Measurements from ENCODE around the gene KCMF1.
"Not testable (repeated sequence)": the region's sequence is repeated elsewhere in the genome, so short reads cannot be mapped to it uniquely, and the experiment has no call there.

The KCMF1 gene

GRCh38 chr2:84942166-84942565, 28.8 kb upstream of the KCMF1 start:
- Histone ChIP-seq H3K36me3 (ENCODE audit: control insufficient read depth, insufficient read depth, low read length) (no peaks in the 10 kb centered on the region), H3K9ac (ENCODE audit: low read length) (no peak overlapping the region), H3K27me3 (ENCODE audit: control insufficient read depth, insufficient read depth, low read length) (no peaks in the 10 kb centered on the region), H3K27ac (ENCODE audit: low read depth, low read length) (no peak overlapping the region), H3K4me3 (ENCODE audit: low read length) (no peak overlapping the region), H3K4me1 (ENCODE audit: control insufficient read depth, insufficient read depth, low read length) (no peaks in the 10 kb centered on the region)

GRCh38 chr2:84942964-84943421, 28.0 kb upstream of the KCMF1 start:
- Histone ChIP-seq H3K9ac (ENCODE audit: low read length) (no peak overlapping the region), H3K27ac (ENCODE audit: low read depth, low read length) (no peak overlapping the region), H3K27me3 (ENCODE audit: control insufficient read depth, insufficient read depth, low read length) (no peaks in the 10 kb centered on the region), H3K4me1 (ENCODE audit: control insufficient read depth, insufficient read depth, low read length) (no peaks in the 10 kb centered on the region), H3K36me3 (ENCODE audit: control insufficient read depth, insufficient read depth, low read length) (no peaks in the 10 kb centered on the region), H3K4me3 (ENCODE audit: low read length) (no peak overlapping the region)

- Histone ChIP-seq H3K4me1 (ENCODE audit: control insufficient read depth, insufficient read depth, low read length) (no peaks in the 10 kb centered on the region), H3K9ac (ENCODE audit: low read length) (no peak overlapping the region), H3K4me3 (ENCODE audit: low read length) (no peak overlapping the region), H3K27me3 (ENCODE audit: control insufficient read depth, insufficient read depth, low read length) (no peaks in the 10 kb centered on the region), H3K36me3 (ENCODE audit: control insufficient read depth, insufficient read depth, low read length) (no peaks in the 10 kb centered on the region), H3K27ac (ENCODE audit: low read depth, low read length) (no peak overlapping the region)
Observed at GRCh38 chr2:84944295-84944909, 26.6 kb upstream of the KCMF1 start.

- H3K27ac ChIP-seq (ENCODE audit: low read depth, low read length); H3K9ac ChIP-seq (ENCODE audit: low read length); H3K27me3 ChIP-seq (ENCODE audit: control insufficient read depth, insufficient read depth, low read length); H3K4me1 ChIP-seq (ENCODE audit: control insufficient read depth, insufficient read depth, low read length); H3K4me3 ChIP-seq (ENCODE audit: low read length); H3K36me3 ChIP-seq (ENCODE audit: control insufficient read depth, insufficient read depth, low read length): not testable (repeated sequence)
Observed at GRCh38 chr2:84945838-84946203, 25.1 kb upstream of the KCMF1 start.

- Histone ChIP-seq H3K27ac (ENCODE audit: low read depth, low read length) (no peak overlapping the region), H3K4me1 (ENCODE audit: control insufficient read depth, insufficient read depth, low read length) (no peaks in the 10 kb centered on the region), H3K36me3 (ENCODE audit: control insufficient read depth, insufficient read depth, low read length) (no peaks in the 10 kb centered on the region), H3K27me3 (ENCODE audit: control insufficient read depth, insufficient read depth, low read length) (no peaks in the 10 kb centered on the region), H3K4me3 (ENCODE audit: low read length) (no peak overlapping the region), H3K9ac (ENCODE audit: low read length) (peak overlapping the region; percentile 41)
Observed at GRCh38 chr2:84946204-84947009, 24.6 kb upstream of the KCMF1 start.

- Histone ChIP-seq H3K4me1 (ENCODE audit: control insufficient read depth, insufficient read depth, low read length) (no peaks in the 10 kb centered on the region), H3K27me3 (ENCODE audit: control insufficient read depth, insufficient read depth, low read length) (no peaks in the 10 kb centered on the region), H3K27ac (ENCODE audit: low read depth, low read length) (no peak overlapping the region), H3K9ac (ENCODE audit: low read length) (no peak overlapping the region), H3K36me3 (ENCODE audit: control insufficient read depth, insufficient read depth, low read length) (no peaks in the 10 kb centered on the region), H3K4me3 (ENCODE audit: low read length) (no peak overlapping the region)
Observed at GRCh38 chr2:84947010-84947593, 23.9 kb upstream of the KCMF1 start.

GRCh38 chr2:84953535-84953934, 17.4 kb upstream of the KCMF1 start:
- H3K27ac ChIP-seq (ENCODE audit: low read depth, low read length), result no peak overlapping the region
- H3K4me1 ChIP-seq (ENCODE audit: control insufficient read depth, insufficient read depth, low read length), result peaks cover 4% of the 10 kb centered on the region
- H3K27me3 ChIP-seq (ENCODE audit: control insufficient read depth, insufficient read depth, low read length), result no peaks in the 10 kb centered on the region
- H3K4me3 ChIP-seq (ENCODE audit: low read length), result no peak overlapping the region
- no peak overlapping the region for H3K9ac ChIP-seq (ENCODE audit: low read length)
- no peaks in the 10 kb centered on the region for H3K36me3 ChIP-seq (ENCODE audit: control insufficient read depth, insufficient read depth, low read length)

- Histone ChIP-seq H3K36me3 (ENCODE audit: control insufficient read depth, insufficient read depth, low read length) (no peaks in the 10 kb centered on the region), H3K9ac (ENCODE audit: low read length) (no peak overlapping the region), H3K4me1 (ENCODE audit: control insufficient read depth, insufficient read depth, low read length) (peaks cover 4% of the 10 kb centered on the region), H3K27me3 (ENCODE audit: control insufficient read depth, insufficient read depth, low read length) (no peaks in the 10 kb centered on the region), H3K27ac (ENCODE audit: low read depth, low read length) (no peak overlapping the region), H3K4me3 (ENCODE audit: low read length) (no peak overlapping the region)
Observed at GRCh38 chr2:84954329-84954728, 16.6 kb upstream of the KCMF1 start.

- no peak overlapping the region for H3K9ac ChIP-seq (ENCODE audit: low read length)
- no peaks in the 10 kb centered on the region for H3K27me3 ChIP-seq (ENCODE audit: control insufficient read depth, insufficient read depth, low read length)
- no peaks in the 10 kb centered on the region for H3K36me3 ChIP-seq (ENCODE audit: control insufficient read depth, insufficient read depth, low read length)
- H3K4me3 ChIP-seq (ENCODE audit: low read length), result no peak overlapping the region
- no peak overlapping the region for H3K27ac ChIP-seq (ENCODE audit: low read depth, low read length)
- H3K4me1 ChIP-seq (ENCODE audit: control insufficient read depth, insufficient read depth, low read length), result peaks cover 4% of the 10 kb centered on the region
Observed at GRCh38 chr2:84956334-84957297, 14.3 kb upstream of the KCMF1 start.

- Histone ChIP-seq H3K27me3 (ENCODE audit: control insufficient read depth, insufficient read depth, low read length) (no peaks in the 10 kb centered on the region), H3K4me3 (ENCODE audit: low read length) (no peak overlapping the region), H3K9ac (ENCODE audit: low read length) (no peak overlapping the region), H3K27ac (ENCODE audit: low read depth, low read length) (no peak overlapping the region), H3K36me3 (ENCODE audit: control insufficient read depth, insufficient read depth, low read length) (no peaks in the 10 kb centered on the region), H3K4me1 (ENCODE audit: control insufficient read depth, insufficient read depth, low read length) (peaks cover 4% of the 10 kb centered on the region)
Observed at GRCh38 chr2:84957771-84958134, 13.2 kb upstream of the KCMF1 start.

- no peak overlapping the region for H3K9ac ChIP-seq (ENCODE audit: low read length)
Observed at GRCh38 chr2:84958135-84959059, 12.6 kb upstream of the KCMF1 start.

More at GRCh38 chr2:84958135-84959059, 12.6 kb upstream of the KCMF1 start:
- H3K4me3 ChIP-seq (ENCODE audit: low read length), result no peak overlapping the region
- peaks cover 4% of the 10 kb centered on the region for H3K4me1 ChIP-seq (ENCODE audit: control insufficient read depth, insufficient read depth, low read length)
- H3K27ac ChIP-seq (ENCODE audit: low read depth, low read length), result no peak overlapping the region
- H3K36me3 ChIP-seq (ENCODE audit: control insufficient read depth, insufficient read depth, low read length), result no peaks in the 10 kb centered on the region
- H3K27me3 ChIP-seq (ENCODE audit: control insufficient read depth, insufficient read depth, low read length), result no peaks in the 10 kb centered on the region
